K562 (cell line): ENCODE data around the gene CCDC174. TPM values are rescaled to one million over a fixed set of nuclear protein-coding genes. Genes with fewer than 3 reads are reported as not detected.

Source experiments
- AFF1 ChIP-seq, 2 experiments: fragments of 450-650 bp; IDR thresholded peaks; 2 replicates each; pipeline ENCODE4 v1.6.1; 2018; ENCODE audit warnings: mild to moderate bottlenecking in 2 of 2, low read depth in 1 of 2; ENCODE audit not compliant: partially characterized antibody in 2 of 2
- BRD4 ChIP-seq: fragments of 200-600 bp; sonication (generic); IDR thresholded peaks from 2 replicates; pipeline ENCODE4 v1.6.1; 2017; ENCODE audit warnings: inconsistent platforms
- DNMT1 ChIP-seq: fragments of 450-650 bp; IDR thresholded peaks from 2 replicates; pipeline ENCODE4 v1.6.1; 2016; ENCODE audit warnings: antibody characterized with exemption, mild to moderate bottlenecking
- GTF2F1 ChIP-seq: IDR thresholded peaks from 2 replicates; pipeline ENCODE4 v1.6.1; 2011; ENCODE audit warnings: low read depth, low read length, improper control_type of control experiment
- HES1 ChIP-seq: fragments of 450-650 bp; IDR thresholded peaks from 2 replicates; pipeline ENCODE4 v1.6.1; 2016; ENCODE audit warnings: low read depth, mild to moderate bottlenecking, moderate library complexity
- LARP7 ChIP-seq: fragments of 450-650 bp; IDR thresholded peaks from 2 replicates; pipeline ENCODE4 v1.6.1; 2016
- MBD1 ChIP-seq: fragments of 250-450 bp; sonication (Bioruptor Pico); IDR thresholded peaks from 2 replicates; pipeline ENCODE4 v1.8.0; 2022; ENCODE audit warnings: inconsistent platforms
- NCOR1 ChIP-seq: fragments of 450-650 bp; IDR thresholded peaks from 2 replicates; pipeline ENCODE4 v1.6.1; 2016; ENCODE audit warnings: mild to moderate bottlenecking, moderate library complexity
- RNF219 ChIP-seq: fragments of 250-450 bp; sonication (Bioruptor Pico); IDR thresholded peaks from 2 replicates; pipeline ENCODE4 v1.5.0; 2022; ENCODE audit warnings: mild to moderate bottlenecking
- SNAPC5 ChIP-seq: fragments of 250-450 bp; sonication (Bioruptor Pico); IDR thresholded peaks from 2 replicates; pipeline ENCODE4 v1.8.0; 2021; ENCODE audit warnings: moderate library complexity, mild to moderate bottlenecking, inconsistent platforms
- TAF7 ChIP-seq: fragments of 450-650 bp; IDR thresholded peaks from 2 replicates; pipeline ENCODE4 v1.6.1; 2016; ENCODE audit warnings: missing genetic modification characterization, missing compliant biosample characterization
- TSC22D4 ChIP-seq: fragments of 450-650 bp; IDR thresholded peaks from 2 replicates; pipeline ENCODE4 v1.6.1; 2016; ENCODE audit warnings: missing genetic modification characterization, missing biosample characterization, control low read depth
- ZNF224 ChIP-seq: sonication (generic); formaldehyde crosslinking; IDR thresholded peaks from 2 replicates; pipeline ENCODE4 v1.8.0; 2022; ENCODE audit warnings: mild to moderate bottlenecking, missing genetic modification reagents
- ZNF398 ChIP-seq: fragments of 250-450 bp; sonication (Bioruptor Pico); IDR thresholded peaks from 2 replicates; pipeline ENCODE4 v1.8.0; 2021; ENCODE audit warnings: moderate library complexity, mild to moderate bottlenecking, inconsistent platforms
- ZNF584 ChIP-seq: fragments of 200-800 bp; sonication (Bioruptor generic); IDR thresholded peaks from 2 replicates; pipeline ENCODE4 v1.6.1; 2016; ENCODE audit warnings: low read depth, mild to moderate bottlenecking, missing genetic modification characterization, missing compliant biosample characterization
- ZSCAN32 ChIP-seq: fragments of 450-650 bp; formaldehyde crosslinking; IDR thresholded peaks from 2 replicates; pipeline ENCODE4 v1.4.0; 2020; ENCODE audit warnings: mild to moderate bottlenecking, moderate library complexity
- polyA plus RNA-seq, 8 experiments: library from polyadenylated mRNA; depleted of rRNA in 4 of 8; stranded (reverse) in 5 of 8; unstranded in 3 of 8; fragments of >200 nt; fragmentation: Nextera tagmentation in 2 of 8; fragmentation: Illumina TruSeq in 1 of 8; extraction: Ambion mirVana in 2 of 8; extraction: Trizol in 1 of 8; gene quantifications; 2 replicates each; pipeline versions ENCODE4 v1.2.1 to v1.2.3, GENCODE V29; 2011 to 2014; ENCODE audit warnings: inconsistent platforms in 1 of 8, missing spikeins in 1 of 8
- total RNA-seq, 7 experiments: library from RNA; depleted of rRNA in 6 of 7; stranded (reverse); fragments of >200 nt in 6 of 7; fragmentation: Illumina TruSeq in 2 of 7; extraction: Trizol in 2 of 7; gene quantifications; 2 replicates each; pipeline versions ENCODE4 v1.2.1 to v1.2.3, GENCODE V29; 2011 to 2021; ENCODE audit warnings: low replicate concordance in 1 of 7

The CCDC174 gene
- total and polyA plus RNA-seq, 9 of the 15 experiments (the other 6 are each of a cell fraction or from before 2014, with no cell fraction given): 7.4 to 41.0 (median 28.5) TPM

GRCh38 chr3:14651440-14652251 is at the start of gene CCDC174 (continued):
- TF ChIP-seq RNF219 (CRISPR knock-in tag) (no peak), NCOR1 (no peak), SNAPC5 (CRISPR knock-in tag) (no peak), ZSCAN32 (CRISPR knock-in tag) (no peak), HES1 (peak; percentile 40), TAF7 (peak; percentile 97), ZNF584 (CRISPR knock-in tag) (peak; percentile 98), ZNF224 (0 out of 2 replicates have a peak, but pooled peaks have one; percentile 38), DNMT1 (no peak), BRD4 (no peak; the same call in 1 of the 2 replicates), AFF1 (IDR thresholded peaks at IDR 0.05; ENCODE audit: low read depth in 1 of 2, partially characterized antibody in 2 of 2) (peak; percentile 64 to 70), ZNF398 (CRISPR knock-in tag) (no peak), TSC22D4 (tag) (no peak), MBD1 (no peak), GTF2F1 (0 out of 2 replicates have a peak, but pooled peaks have one; percentile 50), LARP7 (no peak)
